GM19099 (cell line): ENCODE results near the gene UVRAG.

Experiments
- POLR2A ChIP-seq: IDR thresholded peaks from 3 replicates; pipeline ENCODE4 v1.6.1; 2011; ENCODE audit warnings: low read depth; ENCODE audit not compliant: insufficient read length; ENCODE audit errors: extremely low read depth

Gene UVRAG

GRCh38 chr11:75964071-75964470 lies 149.1 kb downstream of the UVRAG start:
- no peak for TF ChIP-seq POLR2A

DNA sequence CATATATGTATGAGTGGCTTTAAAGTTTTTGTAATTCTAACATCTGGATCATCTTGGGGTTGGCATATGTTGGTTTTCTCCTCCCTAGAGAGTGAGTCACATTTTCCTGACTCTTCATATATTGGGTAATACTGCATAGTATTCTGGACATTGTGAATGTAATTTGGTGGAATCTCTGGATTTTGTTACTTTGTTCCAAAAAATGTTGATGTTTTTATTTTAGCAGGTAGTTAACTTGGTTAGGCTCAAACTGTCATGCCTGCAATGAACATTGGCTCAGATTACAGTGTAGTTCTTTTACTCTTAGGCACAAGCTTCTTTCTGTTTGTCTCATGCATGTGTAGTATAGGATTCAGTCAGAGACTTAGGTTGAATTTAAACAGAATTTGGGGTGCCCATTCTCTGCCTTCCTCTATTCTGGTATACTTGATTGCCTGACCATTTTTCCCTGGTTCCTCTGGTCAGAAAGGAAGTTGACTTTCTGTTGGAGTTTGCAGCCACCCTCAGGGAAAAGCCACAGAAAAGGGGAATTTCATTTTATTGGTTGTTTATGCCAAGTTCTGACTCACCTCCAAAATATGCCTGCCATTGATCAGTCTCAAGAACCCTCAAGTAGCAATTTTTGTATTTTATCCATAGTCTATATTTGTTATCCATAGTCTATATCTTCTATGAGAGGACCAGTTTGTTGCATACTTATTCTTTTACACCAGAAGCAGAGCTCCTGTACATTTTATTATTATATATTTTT lies 151.7 kb downstream of the UVRAG start:
- no peak for TF ChIP-seq POLR2A

- TF ChIP-seq POLR2A, result no peak
These were observed 153.1 kb downstream of the UVRAG start for GRCh38 chr11:75968021-75968625.

GRCh38 chr11:75969626-75970308 lies 154.8 kb downstream of the UVRAG start:
- TF ChIP-seq POLR2A, result no peak

GRCh38 chr11:75980031-75980430 lies 165.0 kb downstream of the UVRAG start:
- TF ChIP-seq POLR2A, result no peak

DNA sequence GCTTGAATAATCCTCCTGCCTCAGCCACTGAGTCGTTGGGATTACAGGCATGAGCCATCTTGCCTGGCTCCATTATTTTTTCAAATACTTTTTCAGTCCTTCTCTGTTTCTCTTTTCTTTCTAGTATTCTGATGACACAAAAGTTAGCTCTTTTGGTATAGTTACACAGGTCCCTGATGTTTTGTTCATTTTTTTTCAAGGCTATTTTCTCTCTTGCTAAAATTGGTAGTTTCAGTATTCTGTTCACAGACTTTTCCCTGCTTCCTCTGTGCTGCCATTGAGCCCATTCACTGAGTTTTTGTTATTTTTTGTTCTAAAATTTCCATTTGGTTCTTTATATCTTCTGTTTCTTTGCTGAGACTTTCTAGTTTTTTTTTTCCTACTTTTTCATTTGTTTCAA lies 166.5 kb downstream of the UVRAG start:
- no peak for TF ChIP-seq POLR2A

DNA sequence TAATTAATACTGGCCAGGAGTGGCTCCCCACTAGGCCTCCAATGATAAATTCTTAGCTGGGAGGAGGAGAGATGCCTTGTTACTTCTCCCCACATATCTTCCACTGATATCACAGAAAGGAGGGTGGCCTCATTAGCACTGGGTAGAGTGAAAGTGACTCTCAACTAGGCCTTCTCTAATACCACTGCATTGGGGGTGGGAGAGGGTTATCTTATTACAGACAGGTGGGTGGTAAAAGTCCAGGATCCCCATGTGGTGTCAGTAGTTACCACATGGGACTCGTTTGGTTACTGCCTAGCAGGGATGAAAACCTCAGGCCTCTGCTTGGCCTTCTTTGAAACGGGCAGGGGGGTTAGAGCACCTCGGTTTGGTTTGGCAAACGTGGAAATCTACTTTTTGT lies 167.3 kb downstream of the UVRAG start:
- no peak for TF ChIP-seq POLR2A

- TF ChIP-seq POLR2A, result no peak
These were observed 172.0 kb downstream of the UVRAG start for GRCh38 chr11:75986966-75987365.

- TF ChIP-seq POLR2A, result no peak
These were observed 178.1 kb downstream of the UVRAG start for GRCh38 chr11:75993126-75993525.

- no peak for TF ChIP-seq POLR2A
These were observed 179.6 kb downstream of the UVRAG start for GRCh38 chr11:75994616-75995015.

- no peak for TF ChIP-seq POLR2A
These were observed 181.8 kb downstream of the UVRAG start for GRCh38 chr11:75996523-75997442.

- no peak for TF ChIP-seq POLR2A
These were observed 189.4 kb downstream of the UVRAG start for GRCh38 chr11:76004400-76004799.

GRCh38 chr11:76005756-76006155 lies 190.7 kb downstream of the UVRAG start:
- TF ChIP-seq POLR2A, result no peak

GRCh38 chr11:76007166-76007565 lies 192.2 kb downstream of the UVRAG start:
- TF ChIP-seq POLR2A, result no peak

- TF ChIP-seq POLR2A, result no peak
These were observed 193.5 kb downstream of the UVRAG start for GRCh38 chr11:76008474-76008873.
